Measurements from ENCODE around the gene MDM4.

DNA sequence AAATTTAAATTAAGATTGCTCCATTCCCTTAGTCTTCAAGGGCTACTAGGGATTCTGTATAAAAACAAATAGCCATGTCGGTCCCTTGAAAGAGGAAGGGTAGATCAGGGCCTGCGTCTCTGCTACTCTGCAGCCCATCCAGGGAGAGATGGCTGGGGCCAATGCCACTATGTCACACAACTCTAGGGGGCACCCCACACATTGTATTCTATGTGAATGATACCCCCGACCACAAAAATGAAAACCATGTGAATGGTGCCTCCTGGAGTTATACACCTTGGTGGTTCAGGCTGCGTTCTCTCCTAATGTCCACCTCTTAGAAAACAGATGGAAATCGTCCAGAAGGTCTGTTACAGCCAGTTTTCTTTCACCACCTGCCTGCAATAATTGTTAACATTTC is 39.6 kb upstream of the MDM4 start:
- no peak for TF ChIP-seq CTCF (IDR thresholded peaks at IDR 0.05)
- TF ChIP-seq EZH2 (IDR thresholded peaks at IDR 0.05; ENCODE audit: borderline replicate concordance, insufficient read depth, low read depth, low read length, poor library complexity, severe bottlenecking), result no peak
